Measurements from ENCODE around the gene PDZRN4. TPM values are rescaled to one million over a fixed set of nuclear protein-coding genes. Genes with fewer than 3 reads are reported as not detected.

PDZRN4 gene
- total RNA-seq, 1 donor: not detected

DNA sequence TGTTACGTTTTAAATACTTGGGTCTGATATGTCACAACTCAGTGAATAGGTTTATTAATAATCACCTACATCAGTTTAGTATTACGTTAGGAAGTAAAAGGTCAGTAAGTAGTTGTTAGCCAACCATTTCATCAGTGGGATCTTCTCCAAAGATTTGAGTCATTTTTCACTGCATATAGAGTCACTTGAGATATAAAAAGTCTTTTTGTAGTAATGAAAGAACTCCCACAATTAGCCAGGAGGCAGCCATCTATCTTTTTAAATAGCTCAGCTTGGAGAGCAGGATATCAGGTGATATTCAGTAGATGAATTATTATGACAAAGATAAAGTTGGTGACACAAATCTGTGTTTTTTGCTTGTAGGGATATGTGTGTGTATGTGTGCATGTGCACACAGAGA, 309.3 kb downstream of the PDZRN4 start:
- no peak for DNase-seq (ENCODE audit: insufficient read length, low spot score, missing footprints)
- Histone ChIP-seq H3K4me1 (ENCODE audit: insufficient read depth, low read length) (no peaks in the 10 kb centered on the region), H3K36me3 (ENCODE audit: insufficient read depth, low read length) (no peaks in the 10 kb centered on the region), H3K27me3 (ENCODE audit: insufficient read depth, low read length) (no peaks in the 10 kb centered on the region), H2AFZ (ENCODE audit: low read length) (no peak overlapping the region), H3K27ac (ENCODE audit: low read depth, low read length) (no peak overlapping the region), H3K4me3 (ENCODE audit: insufficient read depth, low read length) (no peak overlapping the region), H3K79me2 (ENCODE audit: insufficient read depth, low read length) (no peaks in the 10 kb centered on the region), H3K4me2 (ENCODE audit: insufficient read depth, low read length) (no peak overlapping the region), H4K20me1 (ENCODE audit: insufficient read depth, low read length) (no peaks in the 10 kb centered on the region), H3K9me3 (ENCODE audit: low read depth, low read length) (no peaks in the 10 kb centered on the region)
- TF ChIP-seq, protein P1, sequence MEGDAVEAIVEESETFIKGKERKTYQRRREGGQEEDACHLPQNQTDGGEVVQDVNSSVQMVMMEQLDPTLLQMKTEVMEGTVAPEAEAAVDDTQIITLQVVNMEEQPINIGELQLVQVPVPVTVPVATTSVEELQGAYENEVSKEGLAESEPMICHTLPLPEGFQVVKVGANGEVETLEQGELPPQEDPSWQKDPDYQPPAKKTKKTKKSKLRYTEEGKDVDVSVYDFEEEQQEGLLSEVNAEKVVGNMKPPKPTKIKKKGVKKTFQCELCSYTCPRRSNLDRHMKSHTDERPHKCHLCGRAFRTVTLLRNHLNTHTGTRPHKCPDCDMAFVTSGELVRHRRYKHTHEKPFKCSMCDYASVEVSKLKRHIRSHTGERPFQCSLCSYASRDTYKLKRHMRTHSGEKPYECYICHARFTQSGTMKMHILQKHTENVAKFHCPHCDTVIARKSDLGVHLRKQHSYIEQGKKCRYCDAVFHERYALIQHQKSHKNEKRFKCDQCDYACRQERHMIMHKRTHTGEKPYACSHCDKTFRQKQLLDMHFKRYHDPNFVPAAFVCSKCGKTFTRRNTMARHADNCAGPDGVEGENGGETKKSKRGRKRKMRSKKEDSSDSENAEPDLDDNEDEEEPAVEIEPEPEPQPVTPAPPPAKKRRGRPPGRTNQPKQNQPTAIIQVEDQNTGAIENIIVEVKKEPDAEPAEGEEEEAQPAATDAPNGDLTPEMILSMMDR (IDR thresholded peaks at IDR 0.05; ENCODE audit: extremely low read depth, low read depth, low read length): no peak

DNA sequence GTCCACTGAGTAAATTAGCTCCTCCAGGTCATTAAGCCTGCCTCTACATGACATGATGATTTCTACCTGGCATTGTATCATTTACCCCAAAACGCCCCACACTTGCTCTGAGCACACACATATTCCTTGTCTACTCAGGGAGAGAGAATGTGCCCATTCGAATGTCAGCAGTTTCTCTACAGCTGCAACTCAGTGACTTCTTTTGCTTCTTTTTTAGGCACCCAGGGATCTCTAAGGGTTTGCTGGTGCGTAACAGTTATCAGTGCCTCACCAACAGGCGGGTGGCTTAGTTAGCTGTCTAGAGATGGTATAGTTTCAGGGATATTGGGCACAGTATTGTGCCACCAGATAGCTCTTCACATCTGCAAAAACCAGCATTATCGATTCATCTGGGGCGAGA, 316.9 kb downstream of the PDZRN4 start:
- H3K4me1 ChIP-seq (ENCODE audit: insufficient read depth, low read length): no peaks in the 10 kb centered on the region
- no peaks in the 10 kb centered on the region for H4K20me1 ChIP-seq (ENCODE audit: insufficient read depth, low read length)
- no peak overlapping the region for H3K27ac ChIP-seq (ENCODE audit: low read depth, low read length)
- no peaks in the 10 kb centered on the region for H3K27me3 ChIP-seq (ENCODE audit: insufficient read depth, low read length)
- no peak overlapping the region for H3K4me2 ChIP-seq (ENCODE audit: insufficient read depth, low read length)
- DNase-seq (ENCODE audit: insufficient read length, low spot score, missing footprints): no peak
- no peaks in the 10 kb centered on the region for H3K36me3 ChIP-seq (ENCODE audit: insufficient read depth, low read length)
- no peak overlapping the region for H2AFZ ChIP-seq (ENCODE audit: low read length)
- no peak overlapping the region for H3K4me3 ChIP-seq (ENCODE audit: insufficient read depth, low read length)
- no peaks in the 10 kb centered on the region for H3K79me2 ChIP-seq (ENCODE audit: insufficient read depth, low read length)
- TF ChIP-seq, protein P1 (IDR thresholded peaks at IDR 0.05; ENCODE audit: extremely low read depth, low read depth, low read length): no peak
- no peaks in the 10 kb centered on the region for H3K9me3 ChIP-seq (ENCODE audit: low read depth, low read length)

DNA sequence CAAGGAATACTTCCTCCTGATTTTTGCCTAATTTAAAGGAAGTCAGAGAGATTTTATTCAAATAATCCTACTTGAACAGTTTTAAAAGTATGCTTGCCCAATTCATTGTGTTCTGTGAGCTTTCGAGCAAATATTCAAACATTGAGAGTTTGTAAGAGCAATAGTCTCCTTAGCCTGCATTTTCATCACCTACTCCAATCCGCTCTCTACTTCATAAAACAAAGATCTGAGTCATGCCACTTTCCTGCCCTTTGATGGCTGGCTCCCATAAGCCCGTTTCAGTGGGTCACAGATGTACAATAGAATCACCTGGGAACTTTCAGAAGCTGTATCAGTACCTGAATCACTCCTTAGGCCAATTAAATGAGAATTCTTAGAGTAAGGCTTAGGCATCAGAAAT, 319.2 kb downstream of the PDZRN4 start:
- TF ChIP-seq, protein P1 (IDR thresholded peaks at IDR 0.05; ENCODE audit: extremely low read depth, low read depth, low read length): no peak

DNA sequence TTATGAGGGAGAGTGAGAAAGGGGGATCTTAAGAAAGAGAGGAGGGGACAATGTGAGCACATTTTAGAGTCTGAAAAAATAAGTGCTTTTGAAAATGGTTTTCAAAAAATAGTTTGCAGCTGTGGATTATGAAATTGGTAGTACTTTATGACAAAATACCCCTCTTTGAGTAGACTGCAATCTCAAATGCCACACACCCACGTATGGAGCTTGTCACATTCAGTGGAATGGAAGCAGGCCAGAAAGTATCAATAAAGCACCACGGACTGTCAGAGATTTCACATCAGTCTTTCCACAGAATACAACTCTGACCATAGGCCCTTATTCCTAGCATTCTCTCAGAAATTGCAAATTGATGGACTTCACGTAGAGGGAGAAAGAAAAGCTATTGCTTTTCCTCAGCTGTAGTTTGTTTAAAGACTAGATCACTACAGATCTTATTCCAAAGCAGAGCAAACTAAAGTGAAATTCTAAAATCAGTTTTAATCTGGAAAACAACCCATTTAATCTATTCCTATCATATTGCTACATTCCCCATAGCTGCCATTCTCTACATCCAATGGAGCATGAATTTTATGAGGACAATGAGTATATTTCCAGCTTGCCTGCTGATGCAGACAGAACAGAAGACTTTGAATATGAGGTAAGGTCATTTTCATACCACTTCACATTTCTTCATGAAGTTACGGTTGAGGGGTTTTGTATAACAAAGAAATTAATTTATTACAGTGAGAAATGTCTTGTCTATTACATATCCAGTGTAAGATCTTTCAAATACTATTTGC, 321.3 kb downstream of the PDZRN4 start:
- H3K79me2 ChIP-seq (ENCODE audit: insufficient read depth, low read length): no peaks in the 10 kb centered on the region
- no peak overlapping the region for H3K4me2 ChIP-seq (ENCODE audit: insufficient read depth, low read length)
- no peaks in the 10 kb centered on the region for H3K36me3 ChIP-seq (ENCODE audit: insufficient read depth, low read length)
- no peak for DNase-seq (ENCODE audit: insufficient read length, low spot score, missing footprints)
- H3K4me3 ChIP-seq (ENCODE audit: insufficient read depth, low read length): no peak overlapping the region
- no peak overlapping the region for H2AFZ ChIP-seq (ENCODE audit: low read length)
- H3K9me3 ChIP-seq (ENCODE audit: low read depth, low read length): no peaks in the 10 kb centered on the region
- H3K4me1 ChIP-seq (ENCODE audit: insufficient read depth, low read length): no peaks in the 10 kb centered on the region
- no peaks in the 10 kb centered on the region for H4K20me1 ChIP-seq (ENCODE audit: insufficient read depth, low read length)
- TF ChIP-seq, protein P1 (IDR thresholded peaks at IDR 0.05; ENCODE audit: extremely low read depth, low read depth, low read length): no peak
- H3K27me3 ChIP-seq (ENCODE audit: insufficient read depth, low read length): no peaks in the 10 kb centered on the region
- no peak overlapping the region for H3K27ac ChIP-seq (ENCODE audit: low read depth, low read length)

More for the DNA sequence above, 319.2 kb downstream of the PDZRN4 start:
- Histone ChIP-seq H3K27me3 (ENCODE audit: insufficient read depth, low read length) (no peaks in the 10 kb centered on the region), H3K79me2 (ENCODE audit: insufficient read depth, low read length) (no peaks in the 10 kb centered on the region), H3K4me3 (ENCODE audit: insufficient read depth, low read length) (no peak overlapping the region), H4K20me1 (ENCODE audit: insufficient read depth, low read length) (no peaks in the 10 kb centered on the region), H3K4me1 (ENCODE audit: insufficient read depth, low read length) (no peaks in the 10 kb centered on the region), H3K27ac (ENCODE audit: low read depth, low read length) (no peak overlapping the region), H3K9me3 (ENCODE audit: low read depth, low read length) (no peaks in the 10 kb centered on the region), H2AFZ (ENCODE audit: low read length) (no peak overlapping the region), H3K4me2 (ENCODE audit: insufficient read depth, low read length) (no peak overlapping the region), H3K36me3 (ENCODE audit: insufficient read depth, low read length) (no peaks in the 10 kb centered on the region)
- no peak for DNase-seq (ENCODE audit: insufficient read length, low spot score, missing footprints)
